ENCODE data around the gene ANKRD30A.

GRCh38 chr10:37109000-37109399 is 16.4 kb upstream of the ANKRD30A start:
- TF ChIP-seq, protein P1, sequence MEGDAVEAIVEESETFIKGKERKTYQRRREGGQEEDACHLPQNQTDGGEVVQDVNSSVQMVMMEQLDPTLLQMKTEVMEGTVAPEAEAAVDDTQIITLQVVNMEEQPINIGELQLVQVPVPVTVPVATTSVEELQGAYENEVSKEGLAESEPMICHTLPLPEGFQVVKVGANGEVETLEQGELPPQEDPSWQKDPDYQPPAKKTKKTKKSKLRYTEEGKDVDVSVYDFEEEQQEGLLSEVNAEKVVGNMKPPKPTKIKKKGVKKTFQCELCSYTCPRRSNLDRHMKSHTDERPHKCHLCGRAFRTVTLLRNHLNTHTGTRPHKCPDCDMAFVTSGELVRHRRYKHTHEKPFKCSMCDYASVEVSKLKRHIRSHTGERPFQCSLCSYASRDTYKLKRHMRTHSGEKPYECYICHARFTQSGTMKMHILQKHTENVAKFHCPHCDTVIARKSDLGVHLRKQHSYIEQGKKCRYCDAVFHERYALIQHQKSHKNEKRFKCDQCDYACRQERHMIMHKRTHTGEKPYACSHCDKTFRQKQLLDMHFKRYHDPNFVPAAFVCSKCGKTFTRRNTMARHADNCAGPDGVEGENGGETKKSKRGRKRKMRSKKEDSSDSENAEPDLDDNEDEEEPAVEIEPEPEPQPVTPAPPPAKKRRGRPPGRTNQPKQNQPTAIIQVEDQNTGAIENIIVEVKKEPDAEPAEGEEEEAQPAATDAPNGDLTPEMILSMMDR (IDR thresholded peaks at IDR 0.05): no peak
- TF ChIP-seq POLR2AphosphoS5 (IDR thresholded peaks at IDR 0.05; ENCODE audit: insufficient read depth in 1 of 2, low read depth in 1 of 2): no peak
- no peak for TF ChIP-seq POLR2A (IDR thresholded peaks at IDR 0.05)

Data from vagina (tissue), 2 donors.